LNCaP clone FGC (cell line): Measurements from ENCODE around the gene GPR132.

ENCODE experiments used
- DNase-seq: peaks from one replicate; pipeline ENCODE4 v3.0.0-alpha.2; 2011; ENCODE audit warnings: low read depth
- H3K4me3 ChIP-seq: 2 replicates; pipeline ENCODE4 v1.5.1; 2011; ENCODE audit warnings: mild to moderate bottlenecking, low read depth, low read length, control low read depth
- CTCF ChIP-seq: IDR thresholded peaks from 2 replicates; pipeline ENCODE4 v1.5.1; 2012; ENCODE audit warnings: mild to moderate bottlenecking; ENCODE audit not compliant: control insufficient read depth, insufficient read depth; ENCODE audit errors: extremely low read depth

Gene GPR132

GRCh38 chr14:105022276-105022670 is 43.0 kb downstream of the GPR132 start:
- DNase-seq: no peak
- TF ChIP-seq CTCF: no peak
- H3K4me3 ChIP-seq: peak overlapping the region; percentile 81

- TF ChIP-seq CTCF: peak; percentile 39
- peak; percentile 45 for DNase-seq
- H3K4me3 ChIP-seq: peak overlapping the region; percentile 81
Observed at GRCh38 chr14:105021656-105022275, 43.5 kb downstream of the GPR132 start.

GRCh38 chr14:105020815-105021655 is 44.2 kb downstream of the GPR132 start, which contains the start of gene CDCA4:
TSS of gene CDCA4 (minus strand) at chr14:105021083. CDS start at chr14:105011929, 9,154 bp downstream.
- no peak for TF ChIP-seq CTCF
- DNase-seq: peak; percentile 74
- H3K4me3 ChIP-seq: peak within 1 kb of the TSS; percentile 81

GRCh38 chr14:105019861-105020814 is 45.1 kb downstream of the GPR132 start:
- TF ChIP-seq CTCF: no peak
- peak overlapping the region; percentile 66 for H3K4me3 ChIP-seq
- no peak for DNase-seq

GRCh38 chr14:105018414-105018813 is 46.8 kb downstream of the GPR132 start:
- H3K4me3 ChIP-seq: no peak overlapping the region
- no peak for TF ChIP-seq CTCF
- no peak for DNase-seq

- no peak for TF ChIP-seq CTCF
- DNase-seq: no peak
- no peak overlapping the region for H3K4me3 ChIP-seq
Observed at GRCh38 chr14:105015905-105016304, 49.3 kb downstream of the GPR132 start.
